Ectodermal cell (in vitro differentiated cells): Measurements from ENCODE around the gene ELOVL2.
A peak's percentile ranks its signal among the peaks of the same experiment; 100 is the strongest.
"Not testable (repeated sequence)": the region's sequence is repeated elsewhere in the genome, so short reads cannot be mapped to it uniquely, and the experiment has no call there.

ENCODE experiments used
- H3K27ac ChIP-seq: 2 replicates; pipeline ENCODE4 v1.7.0; 2013; ENCODE audit warnings: mild to moderate bottlenecking, low read depth, low read length; ENCODE audit not compliant: insufficient read depth, poor library complexity, severe bottlenecking
- H3K27me3 ChIP-seq: 2 replicates; pipeline ENCODE4 v1.7.0; 2013; ENCODE audit warnings: mild to moderate bottlenecking, low read length; ENCODE audit not compliant: insufficient read depth, control insufficient read depth, poor library complexity, severe bottlenecking
- H3K36me3 ChIP-seq: one replicate; pipeline ENCODE4 v1.7.0; 2013; ENCODE audit warnings: low read length; ENCODE audit not compliant: control insufficient read depth, insufficient read depth
- H3K4me1 ChIP-seq: one replicate; pipeline ENCODE4 v1.7.0; 2013; ENCODE audit warnings: low read length; ENCODE audit not compliant: control insufficient read depth, insufficient read depth
- H3K4me3 ChIP-seq: 2 replicates; pipeline ENCODE4 v1.7.0; 2013; ENCODE audit warnings: low read depth, low read length, control low read depth; ENCODE audit not compliant: insufficient read depth
- H3K9me3 ChIP-seq: 2 replicates; pipeline ENCODE4 v1.7.0; 2013; ENCODE audit warnings: mild to moderate bottlenecking, low read length, moderate library complexity; ENCODE audit not compliant: control insufficient read depth
- WGBS, 2 experiments: methylation state at CpG; one replicate each; pipeline ENCODE4 v1.1.7; 2013; ENCODE audit warnings: missing lambda C conversion rate in 2 of 2; 5-methylcytosine and 5-hydroxymethylcytosine counted together

ELOVL2 gene

DNA sequence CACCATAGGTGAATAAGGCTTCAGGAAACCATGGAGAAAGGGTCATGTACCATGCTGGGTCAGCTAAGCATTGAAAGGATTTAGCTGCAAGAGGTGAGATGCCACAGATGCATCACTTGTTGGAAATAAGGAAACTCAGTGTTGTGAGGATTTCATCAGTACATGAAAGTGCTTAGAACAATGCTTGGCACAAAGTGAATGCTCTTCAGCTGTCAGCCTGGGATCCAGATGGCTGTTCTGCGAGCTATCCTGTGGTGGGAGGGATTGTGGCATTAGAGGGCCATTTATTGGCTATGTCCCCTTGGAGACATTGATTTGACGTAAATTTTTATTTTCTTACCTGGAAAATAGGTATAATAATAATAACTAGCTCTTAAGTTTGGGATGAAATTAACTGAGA lies 53.0 kb downstream of the ELOVL2 start:
- H3K36me3 ChIP-seq: no peaks in the 10 kb centered on the region

DNA sequence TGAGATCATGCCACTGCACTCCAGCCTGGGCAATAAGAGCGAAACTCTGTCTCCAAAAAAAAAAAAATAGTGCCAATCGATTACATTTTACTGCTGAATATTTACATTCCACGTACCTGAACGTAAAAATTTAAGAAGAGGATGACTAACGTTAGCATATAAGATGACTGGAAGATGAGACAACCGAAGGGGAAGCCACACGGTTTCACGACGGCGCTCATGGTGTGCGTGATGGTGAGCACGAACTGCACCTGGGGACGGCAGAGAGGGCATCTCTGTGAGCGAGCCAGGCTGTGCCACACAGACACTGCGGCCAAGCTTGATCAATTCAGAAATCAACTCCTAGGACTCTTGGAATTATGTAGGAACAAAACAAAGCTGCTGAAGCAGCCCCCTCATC lies 54.5 kb downstream of the ELOVL2 start:
- no peak overlapping the region for H3K27ac ChIP-seq
- H3K4me3 ChIP-seq: no peak overlapping the region
- H3K27me3 ChIP-seq: no peaks in the 10 kb centered on the region
- no peaks in the 10 kb centered on the region for H3K9me3 ChIP-seq
- H3K36me3 ChIP-seq: no peaks in the 10 kb centered on the region
- 97 to 98% methylated on average over 15 of the region's 15 CpGs for WGBS, 2 experiments
- peaks cover 3% of the 10 kb centered on the region for H3K4me1 ChIP-seq

More for the DNA sequence above, 53.0 kb downstream of the ELOVL2 start:
- no peak overlapping the region for H3K4me3 ChIP-seq
- no peaks in the 10 kb centered on the region for H3K9me3 ChIP-seq
- peaks cover 10% of the 10 kb centered on the region for H3K4me1 ChIP-seq
- WGBS, 2 experiments: 63% methylated on average over 1 of the region's 2 CpGs
- peak overlapping the region; percentile 6 for H3K27ac ChIP-seq
- no peaks in the 10 kb centered on the region for H3K27me3 ChIP-seq

- H3K4me3 ChIP-seq, H3K9me3 ChIP-seq, H3K36me3 ChIP-seq, H3K27ac ChIP-seq, H3K27me3 ChIP-seq, H3K4me1 ChIP-seq: not testable (repeated sequence)
- 83 to 100% methylated on average over 1 of the region's 2 CpGs for WGBS, 2 experiments
These were observed 59.1 kb downstream of the ELOVL2 start for GRCh38 chr6:10984959-10985358.

DNA sequence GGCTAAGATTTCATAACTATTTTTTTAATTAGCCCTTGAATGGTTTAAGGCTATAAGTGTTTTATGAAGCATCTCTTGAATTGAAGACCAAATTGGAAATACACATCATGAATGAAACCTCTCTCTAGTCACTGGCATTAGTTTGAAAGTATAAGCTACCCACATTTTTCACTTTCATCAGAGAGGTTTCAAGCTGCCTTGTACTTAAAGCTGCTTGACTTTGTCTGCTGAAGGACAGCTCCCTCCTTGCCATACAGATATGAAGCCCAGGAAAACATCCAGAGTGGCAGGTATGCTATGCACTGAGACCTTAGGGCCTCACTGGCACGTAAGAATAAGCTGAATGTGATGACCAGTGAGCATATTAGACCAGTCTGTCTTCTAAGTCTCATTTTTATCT lies 62.7 kb downstream of the ELOVL2 start:
- no peaks in the 10 kb centered on the region for H3K27me3 ChIP-seq
- WGBS, 2 experiments: 95% methylated on average over 1 of the region's 1 CpG
- no peaks in the 10 kb centered on the region for H3K36me3 ChIP-seq
- no peaks in the 10 kb centered on the region for H3K9me3 ChIP-seq
- H3K4me3 ChIP-seq: no peak overlapping the region
- no peak overlapping the region for H3K27ac ChIP-seq
- no peaks in the 10 kb centered on the region for H3K4me1 ChIP-seq

GRCh38 chr6:10979603-10980002 lies 64.5 kb downstream of the ELOVL2 start:
- Histone ChIP-seq H3K4me3 (no peak overlapping the region), H3K27ac (peak overlapping the region; percentile 36), H3K27me3 (no peaks in the 10 kb centered on the region), H3K36me3 (no peaks in the 10 kb centered on the region), H3K4me1 (no peaks in the 10 kb centered on the region), H3K9me3 (no peaks in the 10 kb centered on the region)
- 86 to 100% methylated on average over 1 of the region's 1 CpG for WGBS, 2 experiments

DNA sequence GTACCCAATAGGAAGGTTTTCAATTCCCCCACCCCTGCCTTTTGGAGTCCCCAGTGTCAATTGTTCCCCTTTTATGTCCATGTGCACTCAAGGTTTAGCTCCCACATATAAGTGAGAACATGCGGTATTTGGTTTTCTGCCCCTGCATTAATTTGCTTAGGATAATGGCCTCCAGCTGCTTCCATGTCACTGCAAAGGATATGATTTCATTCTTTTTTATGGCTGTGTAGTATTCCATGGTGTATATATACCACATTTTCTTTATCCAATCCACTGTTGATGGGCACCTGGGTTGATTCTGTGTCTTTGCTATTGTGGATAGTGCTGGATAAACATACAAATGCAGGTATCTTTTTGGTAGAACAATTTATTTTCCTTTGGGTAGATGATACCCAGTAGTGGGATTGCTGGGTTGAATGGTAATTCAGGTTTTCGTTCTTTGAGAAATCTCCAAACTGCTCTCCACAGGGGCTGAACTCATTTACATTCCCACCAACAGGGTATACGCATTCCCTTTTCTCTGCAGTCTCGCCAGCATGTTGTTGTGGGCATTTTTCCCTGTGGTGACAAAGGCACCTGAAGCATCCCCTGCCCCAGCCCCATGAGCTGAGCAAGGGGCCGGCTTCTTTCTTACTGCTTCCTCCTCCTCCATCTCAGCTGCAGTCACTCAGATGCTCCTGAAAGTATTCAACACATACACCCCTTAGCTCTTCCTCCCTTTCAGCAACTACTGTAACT lies 66.7 kb downstream of the ELOVL2 start:
- no peaks in the 10 kb centered on the region for H3K4me1 ChIP-seq
- H3K4me3 ChIP-seq: no peak overlapping the region
- H3K9me3 ChIP-seq: no peaks in the 10 kb centered on the region
- WGBS, 2 experiments: 54 to 58% methylated on average over 5 of the region's 5 CpGs
- H3K27me3 ChIP-seq: no peaks in the 10 kb centered on the region
- no peak overlapping the region for H3K27ac ChIP-seq
- H3K36me3 ChIP-seq: no peaks in the 10 kb centered on the region

GRCh38 chr6:10976571-10976970 lies 67.5 kb downstream of the ELOVL2 start:
- H3K4me1 ChIP-seq: no peaks in the 10 kb centered on the region
- H3K36me3 ChIP-seq: no peaks in the 10 kb centered on the region
- no peaks in the 10 kb centered on the region for H3K9me3 ChIP-seq
- 90 to 92% methylated on average over 6 of the region's 6 CpGs for whole genome bisulfite sequencing, 2 experiments
- H3K27me3 ChIP-seq: no peaks in the 10 kb centered on the region
- no peak overlapping the region for H3K4me3 ChIP-seq
- H3K27ac ChIP-seq: no peak overlapping the region

GRCh38 chr6:10972196-10972595 lies 71.9 kb downstream of the ELOVL2 start:
- no peak overlapping the region for H3K4me3 ChIP-seq
- H3K4me1 ChIP-seq: no peaks in the 10 kb centered on the region
- 94 to 96% methylated on average over 3 of the region's 3 CpGs for WGBS, 2 experiments
- no peaks in the 10 kb centered on the region for H3K9me3 ChIP-seq
- no peaks in the 10 kb centered on the region for H3K27me3 ChIP-seq
- H3K27ac ChIP-seq: no peak overlapping the region
- H3K36me3 ChIP-seq: no peaks in the 10 kb centered on the region

DNA sequence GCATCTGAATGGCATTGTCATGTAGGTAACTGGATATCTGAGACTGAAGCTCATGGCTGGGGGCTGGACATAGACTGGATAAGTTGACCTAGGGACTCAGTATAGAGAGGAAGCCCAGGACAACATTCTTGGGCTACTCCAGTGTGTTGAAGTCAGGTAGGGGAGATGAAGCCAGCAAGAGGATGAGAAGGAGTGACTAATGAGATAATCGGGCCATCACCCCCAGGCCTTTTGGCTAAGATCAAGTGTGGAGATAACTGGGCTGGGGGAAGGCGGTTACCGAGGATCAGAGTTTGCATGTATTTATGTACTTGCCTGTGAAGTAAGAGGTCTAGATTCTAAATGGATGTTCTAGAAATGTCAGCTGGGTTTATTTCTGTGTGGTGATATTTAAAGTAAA lies 73.4 kb downstream of the ELOVL2 start:
- Histone ChIP-seq H3K27me3 (no peaks in the 10 kb centered on the region), H3K36me3 (peaks cover 5% of the 10 kb centered on the region), H3K4me3 (no peak overlapping the region), H3K4me1 (no peaks in the 10 kb centered on the region), H3K27ac (no peak overlapping the region), H3K9me3 (no peaks in the 10 kb centered on the region)
- WGBS, 2 experiments: 99% methylated on average over 3 of the region's 3 CpGs

DNA sequence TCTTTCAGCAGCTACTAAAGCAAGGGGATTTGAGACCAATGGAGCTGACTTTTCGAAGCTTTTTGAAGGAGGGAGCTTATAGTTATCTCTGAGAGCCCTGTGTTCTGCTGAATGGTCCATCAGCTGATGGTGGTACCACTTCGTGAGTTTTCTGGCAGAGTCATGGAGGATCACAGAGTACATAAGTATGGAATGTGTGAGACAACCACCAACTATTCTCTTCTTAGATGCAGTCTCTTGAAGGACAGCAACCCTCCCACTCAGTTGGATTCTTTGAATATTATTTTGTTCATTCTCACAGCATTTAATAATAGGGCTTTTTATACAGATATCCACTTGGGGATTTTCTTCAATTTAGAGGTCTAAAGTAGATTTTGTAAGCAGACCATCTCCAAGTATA lies 75.3 kb downstream of the ELOVL2 start:
- Histone ChIP-seq H3K4me3 (no peak overlapping the region), H3K27ac (no peak overlapping the region), H3K27me3 (no peaks in the 10 kb centered on the region), H3K4me1 (no peaks in the 10 kb centered on the region), H3K36me3 (peaks cover 5% of the 10 kb centered on the region), H3K9me3 (no peaks in the 10 kb centered on the region)
- WGBS, 2 experiments: 92 to 97% methylated on average over 2 of the region's 2 CpGs

DNA sequence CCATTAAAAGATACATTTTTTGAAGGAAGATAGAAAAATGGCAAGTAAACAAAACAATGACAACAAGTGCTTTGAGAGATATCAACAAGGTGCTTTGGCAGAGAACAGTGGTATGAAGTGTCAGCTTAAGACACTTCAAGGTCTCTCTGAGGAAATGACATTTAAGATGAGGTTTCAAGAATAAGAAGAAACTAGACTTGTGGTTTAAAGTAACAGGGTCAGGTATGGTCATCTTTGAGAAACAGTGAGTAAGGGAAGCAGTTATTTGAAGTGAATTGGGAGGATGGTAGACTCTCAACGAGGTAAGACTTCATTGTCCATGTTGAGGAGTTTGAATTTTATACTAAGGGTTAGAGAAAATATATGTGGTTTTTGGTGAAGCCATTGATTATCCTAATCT lies 79.4 kb downstream of the ELOVL2 start:
- peaks cover 5% of the 10 kb centered on the region for H3K36me3 ChIP-seq
- no peaks in the 10 kb centered on the region for H3K9me3 ChIP-seq
- WGBS, 2 experiments: 94 to 100% methylated on average over 1 of the region's 1 CpG
- no peak overlapping the region for H3K4me3 ChIP-seq
- no peak overlapping the region for H3K27ac ChIP-seq
- no peaks in the 10 kb centered on the region for H3K27me3 ChIP-seq
- no peaks in the 10 kb centered on the region for H3K4me1 ChIP-seq
